Activated CD8-positive, alpha-beta memory T cell treated with anti-CD3 and anti-CD28 coated beads, Interleukin-2, amount 50 U/mL, for 4 hours (primary cell): ENCODE measurements around the gene JAGN1.
"Not testable (repeated sequence)": the region's sequence is repeated elsewhere in the genome, so short reads cannot be mapped to it uniquely, and the experiment has no call there.

Source experiments
- DNase-seq: peaks from one replicate; pipeline ENCODE4 v3.0.0-alpha.2; 2020

Gene JAGN1

GRCh38 chr3:9899289-9899791 lies 8.9 kb downstream of the JAGN1 start:
- no peak for DNase-seq

DNA sequence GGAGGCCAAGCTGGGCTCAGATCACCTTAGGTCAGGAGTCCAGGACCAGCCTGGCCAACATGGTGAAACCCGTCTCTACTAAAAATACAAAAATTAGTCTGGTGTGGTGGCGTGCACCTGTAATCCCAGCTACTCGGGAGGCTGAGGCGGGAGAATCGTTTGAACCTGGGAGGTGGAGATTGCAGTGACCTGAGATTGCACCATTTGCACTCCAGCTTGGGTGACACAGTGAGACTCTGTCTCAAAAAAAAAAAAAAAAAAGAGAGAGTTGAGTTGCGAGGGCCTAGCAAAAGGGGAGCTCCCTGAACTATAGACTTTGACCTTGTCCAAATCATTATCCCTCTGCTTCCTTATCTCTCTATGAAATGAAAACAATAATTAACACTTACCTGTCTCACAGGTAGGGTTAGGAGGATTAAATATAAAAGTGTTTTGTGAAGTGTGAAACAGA lies 10.6 kb downstream of the JAGN1 start:
- not testable (repeated sequence) for DNase-seq

- no peak for DNase-seq
Observed at GRCh38 chr3:9901967-9902366, 11.6 kb downstream of the JAGN1 start.

DNA sequence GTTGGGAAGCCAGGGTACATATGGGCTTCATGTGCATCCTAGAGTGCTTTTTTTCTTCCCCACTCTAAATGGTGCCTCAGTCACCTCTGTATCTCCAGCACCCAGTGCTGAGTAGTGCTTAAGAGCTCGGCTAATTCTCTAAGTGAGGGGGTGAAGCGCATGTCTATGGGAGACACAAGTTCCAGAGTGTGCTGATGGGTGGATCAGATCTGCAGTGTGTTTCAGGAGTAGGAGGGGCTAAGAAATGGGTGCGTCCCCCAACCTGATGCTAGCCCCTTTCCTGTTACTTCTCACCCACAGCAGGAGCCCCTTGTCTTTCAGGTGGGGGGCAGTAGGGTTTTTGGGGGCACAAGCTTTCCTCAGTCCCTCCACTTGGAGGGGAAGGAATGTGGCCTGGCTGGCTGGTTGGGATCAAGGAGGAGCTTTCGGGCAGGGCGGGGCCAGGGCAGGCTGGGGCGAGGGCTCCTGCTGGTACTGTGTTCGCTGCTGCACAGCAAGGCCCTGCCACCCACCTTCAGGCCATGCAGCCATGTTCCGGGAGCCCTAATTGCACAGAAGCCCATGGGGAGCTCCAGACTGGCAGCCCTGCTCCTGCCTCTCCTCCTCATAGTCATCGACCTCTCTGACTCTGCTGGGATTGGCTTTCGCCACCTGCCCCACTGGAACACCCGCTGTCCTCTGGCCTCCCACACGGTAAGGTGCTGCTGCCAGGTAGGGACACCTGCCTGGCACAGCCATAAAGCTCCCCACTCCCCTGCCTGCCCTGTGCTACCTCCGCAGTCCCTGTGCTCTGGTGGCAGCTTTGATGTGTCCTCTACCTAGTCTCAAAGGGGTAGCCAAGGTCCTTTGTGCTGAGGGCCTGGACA lies 12.2 kb downstream of the JAGN1 start, which contains the start of gene IL17RE:
TSS of gene IL17RE (plus strand) at position 477 of the 866 bp plus-strand sequence. CDS start at position 562, 85 bp downstream.
- DNase-seq, result no peak

- DNase-seq, result no peak
Observed at GRCh38 chr3:9903238-9903624, 12.8 kb downstream of the JAGN1 start.

DNA sequence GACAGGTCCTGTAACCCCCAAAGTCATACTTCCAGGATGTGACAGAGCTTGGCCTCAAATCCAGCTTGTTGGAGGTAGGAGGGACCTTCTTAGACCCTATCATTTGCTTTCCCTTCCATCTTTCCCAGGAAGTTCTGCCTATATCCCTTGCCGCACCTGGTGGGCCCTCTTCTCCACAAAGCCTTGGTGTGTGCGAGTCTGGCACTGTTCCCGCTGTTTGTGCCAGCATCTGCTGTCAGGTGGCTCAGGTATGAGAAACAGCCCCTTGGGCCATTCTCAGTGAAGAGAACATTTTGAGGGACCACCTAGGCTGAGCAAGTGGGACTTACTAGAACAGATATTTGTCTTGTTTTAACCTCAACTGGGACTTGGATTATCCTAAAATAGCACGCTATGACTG lies 13.5 kb downstream of the JAGN1 start:
- DNase-seq, result no peak

GRCh38 chr3:9906480-9906879 lies 16.1 kb downstream of the JAGN1 start:
- DNase-seq, result no peak

- no peak for DNase-seq
Observed at GRCh38 chr3:9908286-9908685, 17.9 kb downstream of the JAGN1 start.

GRCh38 chr3:9909221-9910013 lies 19.0 kb downstream of the JAGN1 start:
- no peak for DNase-seq

DNA sequence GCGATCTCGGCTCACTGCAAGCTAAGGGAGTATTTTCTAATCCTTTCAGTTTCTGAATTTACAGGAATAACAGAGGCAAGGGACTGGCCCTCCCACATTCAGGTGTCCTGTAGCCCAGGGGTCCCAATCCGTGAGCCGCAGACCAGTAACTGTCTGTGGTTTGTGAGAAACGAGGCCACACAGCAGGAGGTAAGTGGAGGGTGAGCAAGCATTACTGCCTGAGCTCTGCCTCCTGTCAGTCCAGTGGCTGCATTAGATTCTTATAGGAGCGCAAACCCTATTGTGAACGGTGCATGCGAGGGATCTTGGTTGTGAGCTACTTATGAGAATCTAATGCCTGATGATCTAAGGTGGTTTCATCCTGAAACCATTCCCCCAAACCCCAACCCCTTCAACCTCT lies 21.5 kb downstream of the JAGN1 start:
- DNase-seq, result no peak

GRCh38 chr3:9912294-9912935 lies 22.0 kb downstream of the JAGN1 start:
- no peak for DNase-seq

DNA sequence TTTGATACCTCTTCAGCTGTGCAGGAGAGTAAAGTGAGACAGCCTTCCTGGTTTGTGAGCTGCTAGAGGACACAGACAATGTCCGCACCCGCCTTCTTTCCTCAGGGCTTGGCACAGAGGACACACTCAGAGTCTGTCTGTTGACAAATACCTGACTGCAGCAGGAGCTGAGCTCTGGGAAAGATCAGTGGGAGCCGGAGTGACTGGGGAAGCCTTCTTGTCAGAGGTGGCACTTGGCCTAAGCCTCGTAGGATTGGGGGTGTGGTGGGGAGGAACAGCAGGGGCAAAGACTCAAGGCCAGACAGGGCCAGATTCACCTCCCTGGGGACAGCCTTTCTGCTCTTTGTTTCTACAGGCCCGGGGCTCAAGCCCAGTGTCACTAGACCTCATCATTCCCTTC lies 23.2 kb downstream of the JAGN1 start:
- DNase-seq, result no peak

DNA sequence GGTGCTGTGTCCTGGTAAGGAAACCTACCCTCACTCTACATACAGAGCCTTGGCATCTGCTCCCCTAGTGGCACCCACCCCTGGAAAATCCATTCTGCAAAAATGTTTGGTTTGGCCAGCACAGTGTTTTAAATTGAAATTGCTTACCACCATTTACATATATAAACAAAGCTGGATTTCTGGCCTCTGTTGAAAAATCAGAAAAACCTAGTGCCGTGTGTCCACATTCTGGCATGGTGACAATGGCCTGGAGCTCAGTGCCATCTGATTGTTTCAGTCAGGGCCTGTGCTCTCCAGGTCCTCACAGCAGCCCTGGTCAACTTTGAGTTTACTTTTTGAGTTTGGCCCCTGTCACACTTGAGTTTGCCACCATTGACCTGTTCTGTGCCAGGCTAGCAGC lies 23.6 kb downstream of the JAGN1 start:
- DNase-seq, result no peak

DNA sequence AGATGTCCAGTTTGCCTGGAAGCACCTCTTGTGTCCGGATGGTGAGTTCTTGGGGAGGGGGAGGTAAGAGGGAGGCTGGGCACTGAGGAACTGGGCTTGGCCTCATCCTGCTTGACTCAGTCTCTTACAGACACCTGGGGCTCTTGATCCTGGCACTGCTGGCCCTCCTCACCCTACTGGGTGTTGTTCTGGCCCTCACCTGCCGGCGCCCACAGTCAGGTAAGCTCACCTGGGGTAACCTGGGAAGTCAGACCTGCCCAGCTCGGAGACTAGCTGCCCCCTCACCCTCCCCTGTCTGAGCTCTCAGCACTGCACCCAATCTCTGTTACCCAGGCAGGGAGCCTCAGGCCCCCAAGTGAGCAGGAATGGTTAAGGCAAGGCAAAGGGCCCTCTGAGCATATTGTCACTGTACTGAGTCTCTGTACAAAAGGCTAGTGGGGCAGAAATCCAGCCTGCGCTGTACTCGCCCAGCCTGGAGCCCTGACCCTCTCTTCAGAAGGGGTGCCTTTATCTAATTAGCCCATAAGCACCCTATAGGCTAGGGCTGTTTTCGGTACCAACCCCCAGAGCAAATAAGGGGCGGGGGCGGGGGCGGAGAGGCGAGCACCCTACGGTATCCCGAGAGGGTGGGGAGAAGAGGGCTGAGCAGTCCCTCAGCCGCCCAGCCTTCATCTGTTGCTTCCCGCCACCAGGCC lies 24.3 kb downstream of the JAGN1 start:
- no peak for DNase-seq

- peak; percentile 37 for DNase-seq
Observed at GRCh38 chr3:9915254-9916141, 25.1 kb downstream of the JAGN1 start.

- DNase-seq, result no peak
Observed at GRCh38 chr3:9916346-9916733, 25.9 kb downstream of the JAGN1 start.

DNA sequence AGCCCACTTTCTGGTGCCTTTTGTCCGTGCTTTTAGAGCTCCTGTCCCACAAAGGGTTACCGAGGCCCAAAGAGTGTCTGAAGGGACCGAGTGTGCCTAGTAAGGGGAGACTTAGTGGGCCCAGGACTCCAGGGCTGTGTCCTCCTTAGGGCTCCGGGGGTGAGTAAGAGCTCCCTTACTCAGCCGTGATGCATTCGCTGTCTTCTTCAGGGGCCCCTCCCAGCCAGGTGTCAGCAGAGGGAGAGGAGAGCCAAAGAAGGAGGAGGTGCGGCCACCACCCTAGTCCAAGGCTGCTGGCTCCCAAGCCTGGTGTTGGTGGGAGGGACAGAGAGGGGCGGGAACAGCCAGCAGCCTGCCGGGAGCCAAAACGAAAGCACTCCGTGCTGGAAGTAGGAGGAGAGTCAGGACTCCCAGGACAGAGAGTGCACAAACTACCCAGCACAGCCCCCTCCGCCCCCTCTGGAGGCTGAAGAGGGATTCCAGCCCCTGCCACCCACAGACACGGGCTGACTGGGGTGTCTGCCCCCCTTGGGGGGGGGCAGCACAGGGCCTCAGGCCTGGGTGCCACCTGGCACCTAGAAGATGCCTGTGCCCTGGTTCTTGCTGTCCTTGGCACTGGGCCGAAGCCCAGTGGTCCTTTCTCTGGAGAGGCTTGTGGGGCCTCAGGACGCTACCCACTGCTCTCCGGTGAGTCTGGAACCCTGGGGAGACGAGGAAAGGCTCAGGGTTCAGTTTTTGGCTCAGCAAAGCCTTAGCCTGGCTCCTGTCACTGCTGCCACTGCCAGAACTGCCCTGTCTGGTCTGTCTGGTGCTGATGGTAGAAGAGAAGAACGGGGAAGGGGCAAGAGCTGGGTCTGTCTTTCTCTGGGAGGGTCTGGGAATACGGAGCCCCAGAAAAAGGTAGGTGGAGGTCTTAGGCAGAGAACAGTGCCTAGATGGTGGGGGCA lies 26.6 kb downstream of the JAGN1 start, which contains the start of gene IL17RC:
TSS of gene IL17RC (plus strand) at position 365 of the 947 bp plus-strand sequence. CDS start at position 583, 218 bp downstream.
- peak; percentile 54 for DNase-seq

GRCh38 chr3:9917820-9918219 lies 27.4 kb downstream of the JAGN1 start:
- DNase-seq, result no peak

DNA sequence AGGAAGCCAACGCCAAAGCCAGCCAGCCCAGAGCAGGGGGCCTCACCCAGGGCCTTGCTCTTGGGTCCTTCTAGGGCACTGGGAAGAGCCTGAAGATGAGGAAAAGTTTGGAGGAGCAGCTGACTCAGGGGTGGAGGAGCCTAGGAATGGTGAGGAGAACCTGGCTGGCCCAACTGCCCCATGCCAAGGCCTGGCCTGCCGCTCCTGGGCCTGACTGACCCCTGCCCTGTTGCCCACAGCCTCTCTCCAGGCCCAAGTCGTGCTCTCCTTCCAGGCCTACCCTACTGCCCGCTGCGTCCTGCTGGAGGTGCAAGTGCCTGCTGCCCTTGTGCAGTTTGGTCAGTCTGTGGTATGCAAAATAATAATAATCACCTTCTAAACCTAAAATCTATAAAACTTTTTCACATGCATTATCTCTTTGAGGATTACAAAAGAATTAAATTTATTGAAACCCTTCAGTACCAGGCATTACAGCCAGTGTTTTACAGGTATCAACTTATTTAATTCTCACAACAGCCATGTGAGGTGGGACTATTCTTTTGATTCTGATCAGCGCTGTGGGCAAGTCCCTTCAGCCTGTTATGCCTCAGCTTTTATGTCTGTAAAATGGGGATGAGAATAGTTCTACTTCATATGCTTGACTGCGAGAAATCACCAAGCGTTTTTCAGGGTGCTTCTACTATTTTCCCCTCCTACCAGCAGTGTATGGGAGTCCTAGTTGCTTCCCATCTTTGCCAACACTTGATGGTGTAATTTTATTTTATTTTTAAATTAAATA lies 28.0 kb downstream of the JAGN1 start:
- no peak for DNase-seq
